ENCODE results near the gene POLA2. TPM values are rescaled to one million over a fixed set of nuclear protein-coding genes. Genes with fewer than 3 reads are reported as not detected.
"Not testable (repeated sequence)": the region's sequence is repeated elsewhere in the genome, so short reads cannot be mapped to it uniquely, and the experiment has no call there.

Gene POLA2
- total RNA-seq, 1 donor from 2014 or later = 8.7 TPM

- DNase-seq (ENCODE audit: low spot score) = no peak
Measured at GRCh38 chr11:65241692-65242091, 20.1 kb upstream of the POLA2 start.

- DNase-seq (ENCODE audit: low spot score) = no peak
Measured at GRCh38 chr11:65242389-65242788, 19.4 kb upstream of the POLA2 start.

- DNase-seq (ENCODE audit: low spot score) = no peak
Measured at GRCh38 chr11:65243797-65244196, 18.0 kb upstream of the POLA2 start.

- not testable (repeated sequence) for DNase-seq (ENCODE audit: low spot score)
Measured at GRCh38 chr11:65245046-65245445, 16.7 kb upstream of the POLA2 start.

GRCh38 chr11:65246506-65246905 is 15.3 kb upstream of the POLA2 start:
- DNase-seq (ENCODE audit: low spot score) = no peak

- DNase-seq (ENCODE audit: low spot score) = not testable (repeated sequence)
Measured at GRCh38 chr11:65248184-65248710, 13.5 kb upstream of the POLA2 start.

GRCh38 chr11:65251476-65251875 is 10.3 kb upstream of the POLA2 start:
- DNase-seq (ENCODE audit: low spot score) = no peak

GRCh38 chr11:65254724-65255123 is 7.0 kb upstream of the POLA2 start:
- no peak for DNase-seq (ENCODE audit: low spot score)

- no peak for DNase-seq (ENCODE audit: low spot score)
Measured at GRCh38 chr11:65258988-65259387, 2.8 kb upstream of the POLA2 start.

GRCh38 chr11:65260302-65260701 is 1.5 kb upstream of the POLA2 start:
- DNase-seq (ENCODE audit: low spot score) = no peak

GRCh38 chr11:65260756-65261590 is 789 bp upstream of the POLA2 start:
- DNase-seq (ENCODE audit: low spot score) = no peak

GRCh38 chr11:65262381-65262680 is 569 bp downstream of the POLA2 start:
- DNase-seq (ENCODE audit: low spot score) = no peak

- DNase-seq (ENCODE audit: low spot score) = no peak
Measured at GRCh38 chr11:65262776-65263175, 1.0 kb downstream of the POLA2 start.

GRCh38 chr11:65264747-65265146 is 3.0 kb downstream of the POLA2 start:
- DNase-seq (ENCODE audit: low spot score) = not testable (repeated sequence)

GRCh38 chr11:65266210-65266609 is 4.4 kb downstream of the POLA2 start:
- no peak for DNase-seq (ENCODE audit: low spot score)

- peak; percentile 88 for DNase-seq (ENCODE audit: low spot score)
Measured at GRCh38 chr11:65274735-65275682, 13.2 kb downstream of the POLA2 start.

- DNase-seq (ENCODE audit: low spot score) = no peak
Measured at GRCh38 chr11:65275906-65276305, 14.1 kb downstream of the POLA2 start.

- no peak for DNase-seq (ENCODE audit: low spot score)
Measured at GRCh38 chr11:65277631-65278277, 16.0 kb downstream of the POLA2 start.

- DNase-seq (ENCODE audit: low spot score) = no peak
Measured at GRCh38 chr11:65278356-65278755, 16.6 kb downstream of the POLA2 start.

GRCh38 chr11:65279279-65279678 is 17.5 kb downstream of the POLA2 start:
- no peak for DNase-seq (ENCODE audit: low spot score)

- DNase-seq (ENCODE audit: low spot score) = no peak
Measured at GRCh38 chr11:65279741-65280440, 18.1 kb downstream of the POLA2 start.
